HG03060 (cell line): ENCODE measurements around the gene PBX4.
"Not testable (repeated sequence)": the region's sequence is repeated elsewhere in the genome, so short reads cannot be mapped to it uniquely, and the experiment has no call there.

Experiments used
- ATAC-seq: cut with Tn5 transposase; IDR thresholded peaks from one replicate; pipeline ENCODE4 v1.9.1; 2021; ENCODE audit warnings: low read depth, moderate number of reproducible peaks; ENCODE audit not compliant: unreplicated experiment

PBX4 gene, protein sequence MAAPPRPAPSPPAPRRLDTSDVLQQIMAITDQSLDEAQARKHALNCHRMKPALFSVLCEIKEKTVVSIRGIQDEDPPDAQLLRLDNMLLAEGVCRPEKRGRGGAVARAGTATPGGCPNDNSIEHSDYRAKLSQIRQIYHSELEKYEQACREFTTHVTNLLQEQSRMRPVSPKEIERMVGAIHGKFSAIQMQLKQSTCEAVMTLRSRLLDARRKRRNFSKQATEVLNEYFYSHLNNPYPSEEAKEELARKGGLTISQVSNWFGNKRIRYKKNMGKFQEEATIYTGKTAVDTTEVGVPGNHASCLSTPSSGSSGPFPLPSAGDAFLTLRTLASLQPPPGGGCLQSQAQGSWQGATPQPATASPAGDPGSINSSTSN

GRCh38 chr19:19618219-19619051 lies at the start of gene PBX4:
PBX4 (minus strand) TSS chr19:19618687; CDS start chr19:19618629, 58 bp downstream.
- ATAC-seq: peak; percentile 95

GRCh38 chr19:19665420-19665948 lies 47.0 kb upstream of the PBX4 start:
- ATAC-seq: not testable (repeated sequence)

GRCh38 chr19:19663256-19664120 lies 45.0 kb upstream of the PBX4 start, which contains the start of gene ATP13A1:
ATP13A1 (minus strand) TSS chr19:19663676; CDS start chr19:19663666, 10 bp downstream.
- ATAC-seq: peak; percentile 54

GRCh38 chr19:19662871-19663255 lies 44.4 kb upstream of the PBX4 start:
- ATAC-seq: no peak

- ATAC-seq: no peak
Observed at GRCh38 chr19:19662344-19662743, 43.9 kb upstream of the PBX4 start.

GRCh38 chr19:19661675-19662251 lies 43.3 kb upstream of the PBX4 start:
- no peak for ATAC-seq

DNA sequence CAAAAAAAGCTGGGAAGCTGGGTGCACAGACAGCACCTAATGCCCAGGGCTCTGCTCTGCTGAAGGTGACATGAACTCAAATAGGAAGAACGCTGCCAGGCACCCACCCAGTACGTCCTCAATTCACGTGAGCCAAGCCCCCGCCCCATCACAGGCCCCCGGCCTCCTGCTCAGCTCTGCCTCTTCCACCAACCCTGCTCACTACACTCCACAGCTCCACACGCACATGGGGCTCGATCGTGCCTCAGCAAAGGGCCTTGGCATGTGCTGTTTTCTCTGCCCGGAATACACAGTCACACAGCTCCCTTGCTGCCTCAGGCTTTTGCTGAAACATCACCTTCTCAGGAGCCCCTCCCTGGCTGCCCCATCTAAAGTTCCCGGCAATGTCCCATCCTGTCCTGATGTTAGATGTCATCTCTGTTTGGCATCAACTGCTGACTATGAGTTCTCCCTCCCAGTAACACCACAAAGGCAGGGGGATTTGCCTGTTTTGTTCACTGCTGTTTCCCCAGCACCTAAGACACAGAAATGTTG lies 42.7 kb upstream of the PBX4 start:
- no peak for ATAC-seq

DNA sequence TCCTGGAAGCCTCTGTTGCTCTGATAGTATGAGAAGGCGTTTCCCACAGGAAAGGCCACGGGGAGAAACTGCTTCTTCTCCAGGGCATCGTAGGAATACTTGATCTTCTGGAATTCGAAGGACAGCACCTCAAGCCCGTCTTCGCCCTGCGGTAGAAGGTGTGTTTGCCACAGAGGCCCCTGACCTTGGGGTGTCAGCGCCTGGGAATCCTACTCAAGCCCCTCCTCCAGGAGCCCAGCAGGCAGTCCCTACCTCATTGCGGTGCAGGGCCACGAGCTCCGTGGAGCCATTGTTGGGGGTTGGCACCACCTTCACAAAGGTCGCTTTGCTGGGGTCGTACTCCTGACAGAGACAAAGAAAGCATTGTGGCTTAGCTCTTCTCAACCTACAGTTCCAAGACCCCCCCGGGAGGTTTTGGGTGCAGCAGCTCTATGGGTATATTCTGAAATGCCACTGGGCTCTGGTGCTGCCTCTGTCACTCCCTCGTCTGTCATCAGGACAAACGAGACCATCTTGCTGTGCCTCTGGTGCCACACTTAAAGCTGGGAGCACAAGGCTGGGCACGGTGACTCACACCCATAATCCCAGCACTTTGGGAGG lies 41.3 kb upstream of the PBX4 start:
- ATAC-seq: no peak

- ATAC-seq: no peak
Observed at GRCh38 chr19:19657397-19657783, 38.9 kb upstream of the PBX4 start.

DNA sequence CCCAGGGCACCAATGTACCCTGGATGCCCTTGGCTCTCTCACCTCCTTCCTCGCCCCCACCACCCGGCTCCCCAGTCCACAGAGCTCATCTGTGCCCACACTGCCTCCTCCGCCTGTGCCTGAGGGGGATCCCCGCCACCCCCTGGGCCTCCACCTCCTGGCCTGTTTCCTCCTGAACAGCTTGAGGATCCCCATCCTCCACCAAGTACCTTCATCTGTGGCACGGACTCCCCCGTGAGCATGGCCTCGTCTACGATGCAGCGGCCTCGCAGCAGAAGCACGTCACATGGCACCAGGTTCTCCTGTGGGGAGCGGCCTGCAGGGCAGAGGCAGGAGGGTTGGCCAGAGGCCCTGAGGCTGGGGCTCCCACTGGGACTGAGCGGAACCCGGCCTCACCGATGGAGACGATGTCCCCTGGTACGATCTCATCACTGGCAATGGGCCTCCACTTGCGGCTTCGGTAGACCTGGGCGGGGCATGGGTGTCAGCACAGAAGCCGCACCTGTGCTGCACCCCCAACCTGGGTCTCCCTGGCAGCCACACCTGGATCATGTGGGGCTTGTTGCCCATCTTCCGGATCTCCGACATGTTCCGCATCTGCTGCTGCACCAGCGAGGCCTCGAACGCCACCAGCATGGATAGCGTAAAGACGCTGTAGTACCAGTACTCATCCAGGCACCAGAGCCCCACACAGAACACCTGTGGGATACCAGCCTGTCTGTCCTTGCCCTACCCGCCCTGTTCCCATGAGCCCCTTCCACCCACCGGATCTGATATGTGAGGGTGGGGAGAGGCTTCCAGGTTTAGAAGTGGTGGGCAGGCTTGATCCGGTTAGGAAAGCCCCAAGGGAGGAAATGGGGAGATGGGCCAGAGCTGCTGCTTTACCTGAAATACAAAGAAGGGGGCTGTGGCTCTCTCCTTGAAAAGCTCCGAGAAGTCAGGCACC lies 38.2 kb upstream of the PBX4 start:
- no peak for ATAC-seq

DNA sequence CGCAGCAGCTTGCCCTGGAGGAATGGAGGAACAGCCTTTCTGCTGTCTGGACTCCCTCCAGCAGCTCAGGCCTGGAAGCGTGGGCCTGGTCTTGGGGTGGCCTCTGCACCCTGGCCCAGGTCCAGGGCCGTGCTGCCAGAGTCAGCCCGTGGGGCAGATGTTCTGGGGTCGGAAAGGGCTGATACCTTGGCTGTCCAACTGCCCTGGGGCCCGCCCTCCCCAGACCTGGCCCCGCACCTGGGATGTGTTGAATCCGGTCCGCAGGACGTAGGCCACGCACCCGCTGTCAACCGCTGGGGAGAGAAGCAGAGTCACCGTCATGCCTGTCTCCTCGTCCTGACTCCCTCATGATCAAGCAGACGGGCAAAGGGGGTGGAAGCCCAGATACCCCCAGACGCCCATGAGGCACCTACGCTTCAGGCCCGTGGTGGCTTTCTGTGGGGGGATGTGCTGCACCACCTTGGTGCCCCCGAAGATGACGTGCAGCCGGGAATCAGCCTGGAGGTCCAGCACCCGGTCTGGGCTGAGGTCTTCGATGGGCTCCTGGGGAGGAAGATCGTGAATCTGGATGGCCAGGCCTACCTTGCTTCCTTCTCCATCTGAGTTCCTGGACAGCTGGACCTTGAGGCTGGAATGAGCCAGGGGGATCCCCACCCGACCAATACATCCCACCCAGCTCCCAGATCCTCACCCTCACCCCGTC lies 37.3 kb upstream of the PBX4 start:
- ATAC-seq: no peak

GRCh38 chr19:19655051-19655594 lies 36.6 kb upstream of the PBX4 start:
- ATAC-seq: no peak

DNA sequence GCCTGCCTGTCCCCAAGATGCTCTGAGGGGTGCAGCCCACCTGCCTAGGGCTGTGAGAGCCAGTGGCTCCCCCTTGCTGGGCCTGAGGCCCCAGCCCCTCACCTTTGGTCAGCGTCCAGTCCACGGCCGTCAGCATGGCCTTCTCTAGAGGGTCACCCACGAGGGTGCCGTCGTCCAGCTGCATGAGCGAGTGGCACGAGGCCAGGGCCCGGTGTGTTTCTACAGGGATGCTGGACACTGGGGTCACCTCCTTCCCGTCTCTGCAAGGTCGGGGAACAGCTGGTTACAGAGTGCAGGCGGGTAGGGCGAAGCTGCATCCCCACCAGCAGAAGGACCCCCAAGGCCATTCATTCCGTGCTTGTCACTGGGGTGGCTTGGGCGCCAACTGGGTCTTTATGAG lies 36.0 kb upstream of the PBX4 start:
- no peak for ATAC-seq

- no peak for ATAC-seq
Observed at GRCh38 chr19:19653597-19654147, 35.2 kb upstream of the PBX4 start.

GRCh38 chr19:19652482-19653295 lies 34.2 kb upstream of the PBX4 start:
- ATAC-seq: no peak

GRCh38 chr19:19651076-19651475 lies 32.6 kb upstream of the PBX4 start:
- no peak for ATAC-seq
